ENCODE measurements around the gene PRR5L. TPM values are rescaled to one million over a fixed set of nuclear protein-coding genes. Genes with fewer than 3 reads are reported as not detected.

PRR5L gene
- total RNA-seq, 2 experiments from 2014 or later: 6.9 to 7.3 TPM

- DNase-seq: peak; percentile 38
- Mint-ChIP-seq H3K4me1 (peaks cover 45% of the 10 kb centered on the region), H3K27ac (peak overlapping the region; percentile 51), H3K9me3 (no peaks in the 10 kb centered on the region), H3K27me3 (no peaks in the 10 kb centered on the region), H3K36me3 (ENCODE audit: low read depth) (no peaks in the 10 kb centered on the region), H3K4me3 (peak overlapping the region; percentile 13)
- CTCF ChIA-PET: interaction anchor here (0.6 to 1.9 kb wide), 4 partner anchors 9 to 153 kb away, joined by 3 to 6 read pairs (median 4); no protein-coding TSS in a partner anchor
- POLR2A ChIA-PET: interaction anchor here (0.9 kb wide), 1 partner anchor 10 kb away, joined by 3 read pairs; no protein-coding TSS in a partner anchor
Observed at GRCh38 chr11:36452236-36452940, 156.3 kb downstream of the PRR5L start.

GRCh38 chr11:36452961-36453360, 156.9 kb downstream of the PRR5L start:
- no peaks in the 10 kb centered on the region for H3K36me3 Mint-ChIP-seq (ENCODE audit: low read depth)
- peaks cover 45% of the 10 kb centered on the region for H3K4me1 Mint-ChIP-seq
- POLR2A ChIA-PET: no interaction called here
- no peaks in the 10 kb centered on the region for H3K27me3 Mint-ChIP-seq
- CTCF ChIA-PET: interaction anchor here (1.1 to 1.9 kb wide), 3 partner anchors 9 to 100 kb away, joined by 4 to 6 read pairs (median 5); no protein-coding TSS in a partner anchor
- H3K27ac Mint-ChIP-seq: peak overlapping the region; percentile 51
- peak; percentile 16 for DNase-seq
- no peak overlapping the region for H3K4me3 Mint-ChIP-seq
- no peaks in the 10 kb centered on the region for H3K9me3 Mint-ChIP-seq

GRCh38 chr11:36453678-36454077, 157.6 kb downstream of the PRR5L start:
- ChIA-PET POLR2A (no interaction called here), CTCF (interaction anchor here (1.0 to 1.9 kb wide), 4 partner anchors 8 to 101 kb away, joined by 4 to 5 read pairs (median 4); partner anchors contain the start of gene TRAF6)
- Mint-ChIP-seq H3K27me3 (no peaks in the 10 kb centered on the region), H3K9me3 (no peaks in the 10 kb centered on the region), H3K4me3 (no peak overlapping the region), H3K27ac (peak overlapping the region; percentile 51), H3K36me3 (ENCODE audit: low read depth) (no peaks in the 10 kb centered on the region), H3K4me1 (peaks cover 45% of the 10 kb centered on the region)
- DNase-seq: no peak

- no peak for DNase-seq
- POLR2A ChIA-PET: no interaction called here
- Mint-ChIP-seq H3K27me3 (no peaks in the 10 kb centered on the region), H3K36me3 (ENCODE audit: low read depth) (no peaks in the 10 kb centered on the region), H3K4me3 (no peak overlapping the region), H3K27ac (no peak overlapping the region), H3K4me1 (peaks cover 45% of the 10 kb centered on the region), H3K9me3 (no peaks in the 10 kb centered on the region)
- CTCF ChIA-PET: interaction anchor here (1.1 kb wide), 1 partner anchor 56 kb away, joined by 4 read pairs; the partner anchor contains the start of gene TRAF6
Observed at GRCh38 chr11:36454551-36454940, 158.5 kb downstream of the PRR5L start.

GRCh38 chr11:36454941-36455631, 159.0 kb downstream of the PRR5L start:
- POLR2A ChIA-PET: no interaction called here
- DNase-seq: no peak
- Mint-ChIP-seq H3K9me3 (no peaks in the 10 kb centered on the region), H3K36me3 (ENCODE audit: low read depth) (no peaks in the 10 kb centered on the region), H3K4me3 (no peak overlapping the region), H3K27ac (no peak overlapping the region), H3K4me1 (peaks cover 41% of the 10 kb centered on the region), H3K27me3 (no peaks in the 10 kb centered on the region)
- CTCF ChIA-PET: no interaction called here

- ChIA-PET CTCF (interaction anchor here (1.1 kb wide), 1 partner anchor 78 kb away, joined by 3 read pairs; no protein-coding TSS in a partner anchor), POLR2A (no interaction called here)
- Mint-ChIP-seq H3K27ac (no peak overlapping the region), H3K27me3 (no peaks in the 10 kb centered on the region), H3K4me1 (peaks cover 42% of the 10 kb centered on the region), H3K9me3 (no peaks in the 10 kb centered on the region), H3K36me3 (ENCODE audit: low read depth) (no peaks in the 10 kb centered on the region), H3K4me3 (no peak overlapping the region)
- DNase-seq: no peak
Observed at GRCh38 chr11:36455658-36456111, 159.6 kb downstream of the PRR5L start.

- no peaks in the 10 kb centered on the region for H3K27me3 Mint-ChIP-seq
- CTCF ChIA-PET: interaction anchor here (1.1 kb wide), 1 partner anchor 79 kb away, joined by 3 read pairs; no protein-coding TSS in a partner anchor
- H3K27ac Mint-ChIP-seq: no peak overlapping the region
- no peak for DNase-seq
- H3K4me3 Mint-ChIP-seq: no peak overlapping the region
- no peaks in the 10 kb centered on the region for H3K36me3 Mint-ChIP-seq (ENCODE audit: low read depth)
- POLR2A ChIA-PET: no interaction called here
- H3K4me1 Mint-ChIP-seq: peaks cover 39% of the 10 kb centered on the region
- H3K9me3 Mint-ChIP-seq: no peaks in the 10 kb centered on the region
Observed at GRCh38 chr11:36456156-36456555, 160.1 kb downstream of the PRR5L start.

GRCh38 chr11:36458129-36458915, 162.2 kb downstream of the PRR5L start:
- POLR2A ChIA-PET: no interaction called here
- CTCF ChIA-PET: interaction anchor here (1.2 kb wide), 1 partner anchor 10 kb away, joined by 3 read pairs; no protein-coding TSS in a partner anchor
- Mint-ChIP-seq H3K4me1 (peaks cover 19% of the 10 kb centered on the region), H3K36me3 (ENCODE audit: low read depth) (no peaks in the 10 kb centered on the region), H3K9me3 (no peaks in the 10 kb centered on the region), H3K27me3 (no peaks in the 10 kb centered on the region), H3K27ac (no peak overlapping the region), H3K4me3 (no peak overlapping the region)
- DNase-seq: no peak

- no peaks in the 10 kb centered on the region for H3K36me3 Mint-ChIP-seq (ENCODE audit: low read depth)
- ChIA-PET CTCF (interaction anchor here (1.2 kb wide), 1 partner anchor 10 kb away, joined by 3 read pairs; no protein-coding TSS in a partner anchor), POLR2A (no interaction called here)
- DNase-seq: no peak
- no peak overlapping the region for H3K4me3 Mint-ChIP-seq
- H3K27ac Mint-ChIP-seq: no peak overlapping the region
- H3K9me3 Mint-ChIP-seq: no peaks in the 10 kb centered on the region
- no peaks in the 10 kb centered on the region for H3K27me3 Mint-ChIP-seq
- H3K4me1 Mint-ChIP-seq: peaks cover 11% of the 10 kb centered on the region
Observed at GRCh38 chr11:36459046-36459445, 163.0 kb downstream of the PRR5L start.

GRCh38 chr11:36460220-36460619, 164.1 kb downstream of the PRR5L start:
- peaks cover 8% of the 10 kb centered on the region for H3K4me1 Mint-ChIP-seq
- H3K27ac Mint-ChIP-seq: no peak overlapping the region
- H3K27me3 Mint-ChIP-seq: no peaks in the 10 kb centered on the region
- no peaks in the 10 kb centered on the region for H3K9me3 Mint-ChIP-seq
- ChIA-PET CTCF (interaction anchor here (1.2 kb wide), 1 partner anchor 107 kb away, joined by 3 read pairs; no protein-coding TSS in a partner anchor), POLR2A (no interaction called here)
- H3K4me3 Mint-ChIP-seq: no peak overlapping the region
- DNase-seq: no peak
- H3K36me3 Mint-ChIP-seq (ENCODE audit: low read depth): no peaks in the 10 kb centered on the region

- H3K36me3 Mint-ChIP-seq (ENCODE audit: low read depth): no peaks in the 10 kb centered on the region
- H3K4me3 Mint-ChIP-seq: no peak overlapping the region
- no peak overlapping the region for H3K27ac Mint-ChIP-seq
- no peaks in the 10 kb centered on the region for H3K9me3 Mint-ChIP-seq
- DNase-seq: no peak
- ChIA-PET POLR2A (no interaction called here), CTCF (interaction anchor here (1.7 to 2.3 kb wide), 2 partner anchors 10 to 16 kb away, joined by 4 to 5 read pairs; no protein-coding TSS in a partner anchor)
- peaks cover 8% of the 10 kb centered on the region for H3K4me1 Mint-ChIP-seq
- H3K27me3 Mint-ChIP-seq: no peaks in the 10 kb centered on the region
Observed at GRCh38 chr11:36462321-36462720, 166.2 kb downstream of the PRR5L start.

GRCh38 chr11:36463781-36464180, 167.7 kb downstream of the PRR5L start:
- Mint-ChIP-seq H3K4me3 (no peak overlapping the region), H3K36me3 (ENCODE audit: low read depth) (no peaks in the 10 kb centered on the region), H3K4me1 (peaks cover 8% of the 10 kb centered on the region), H3K9me3 (no peaks in the 10 kb centered on the region), H3K27ac (no peak overlapping the region), H3K27me3 (no peaks in the 10 kb centered on the region)
- ChIA-PET CTCF (interaction anchor here (0.6 to 2.0 kb wide), 2 partner anchors 11 to 107 kb away, joined by 3 to 6 read pairs; no protein-coding TSS in a partner anchor), POLR2A (no interaction called here)
- no peak for DNase-seq
